ENCODE data around the gene C9orf78.

The C9orf78 gene

GRCh38 chr9:129867136-129868022 is 32.3 kb upstream of the C9orf78 start:
- DNase-seq = no peak

GRCh38 chr9:129866394-129867135 is 31.5 kb upstream of the C9orf78 start:
- DNase-seq = no peak

GRCh38 chr9:129865668-129866320 is 30.7 kb upstream of the C9orf78 start:
- no peak for DNase-seq

- no peak for DNase-seq
Observed at GRCh38 chr9:129864991-129865647, 30.0 kb upstream of the C9orf78 start.

- no peak for DNase-seq
Observed at GRCh38 chr9:129863059-129863690, 28.1 kb upstream of the C9orf78 start.

GRCh38 chr9:129861447-129861827 is 26.4 kb upstream of the C9orf78 start:
- DNase-seq = no peak

GRCh38 chr9:129860653-129861446 is 25.8 kb upstream of the C9orf78 start:
- no peak for DNase-seq

- no peak for DNase-seq
Observed at GRCh38 chr9:129858167-129858962, 23.3 kb upstream of the C9orf78 start.

GRCh38 chr9:129857207-129857606 is 22.1 kb upstream of the C9orf78 start:
- DNase-seq = no peak

- DNase-seq = no peak
Observed at GRCh38 chr9:129854588-129855110, 19.6 kb upstream of the C9orf78 start.

- no peak for DNase-seq
Observed at GRCh38 chr9:129853614-129854013, 18.5 kb upstream of the C9orf78 start.

- DNase-seq = no peak
Observed at GRCh38 chr9:129852579-129852978, 17.5 kb upstream of the C9orf78 start.

GRCh38 chr9:129851821-129852220 is 16.7 kb upstream of the C9orf78 start:
- no peak for DNase-seq

- no peak for DNase-seq
Observed at GRCh38 chr9:129850821-129851550, 15.9 kb upstream of the C9orf78 start.

- no peak for DNase-seq
Observed at GRCh38 chr9:129849901-129850300, 14.8 kb upstream of the C9orf78 start.

GRCh38 chr9:129848712-129849441 is 13.8 kb upstream of the C9orf78 start:
- no peak for DNase-seq

GRCh38 chr9:129845373-129845772 is 10.3 kb upstream of the C9orf78 start:
- no peak for DNase-seq

GRCh38 chr9:129841071-129841470 is 6.0 kb upstream of the C9orf78 start:
- no peak for DNase-seq

GRCh38 chr9:129840034-129840433 is 5.0 kb upstream of the C9orf78 start:
- DNase-seq = peak; percentile 51
